Measurements from ENCODE around the gene NKAIN2.

NKAIN2 gene

GRCh38 chr6:124755321-124755720 is 951.7 kb downstream of the NKAIN2 start:
- ChIA-PET CTCF (interaction anchor here (0.6 kb wide), 1 partner anchor 22 kb away, joined by 3 read pairs; no protein-coding TSS in a partner anchor), POLR2A (no interaction called here)
- Histone ChIP-seq H3K27ac (ENCODE audit: extremely low read depth, low read depth, low read length) (no peak overlapping the region), H3K9me3 (ENCODE audit: control insufficient read depth, insufficient read depth, low read depth, low read length) (no peaks in the 10 kb centered on the region), H3K36me3 (ENCODE audit: control insufficient read depth in 2 of 2, insufficient read depth in 1 of 2, low read length in 2 of 2) (no peaks in the 10 kb centered on the region), H3K4me3 (ENCODE audit: low read depth, low read length) (no peak overlapping the region), H3K4me1 (ENCODE audit: control insufficient read depth, insufficient read depth, low read length) (peaks cover 4% of the 10 kb centered on the region; the same call in 1 of the 2 replicates)
- no peak for TF ChIP-seq EGR2 (tag by site-specific recombination; IDR thresholded peaks at IDR 0.05; ENCODE audit: low read depth)
- TF ChIP-seq ZNF580 (tag by site-specific recombination; IDR thresholded peaks at IDR 0.05) = peak; percentile 78
- TF ChIP-seq ZNF146 (tag by site-specific recombination; IDR thresholded peaks at IDR 0.05) = peak; percentile 95

- CTCF ChIA-PET = interaction anchor here (0.5 to 1.6 kb wide), 4 partner anchors 9 to 1426 kb away, joined by 3 to 4 read pairs (median 3); no protein-coding TSS in a partner anchor
- Histone ChIP-seq H3K27ac (ENCODE audit: extremely low read depth, low read depth, low read length) (no peak overlapping the region), H3K9me3 (ENCODE audit: control insufficient read depth, insufficient read depth, low read depth, low read length) (no peaks in the 10 kb centered on the region)
Measured at GRCh38 chr6:124757560-124757959, 953.9 kb downstream of the NKAIN2 start.

GRCh38 chr6:124758663-124759062 is 955.0 kb downstream of the NKAIN2 start:
- POLR2A ChIA-PET = no interaction called here
- H3K9me3 ChIP-seq (ENCODE audit: control insufficient read depth, insufficient read depth, low read depth, low read length) = no peaks in the 10 kb centered on the region
- no peak overlapping the region for H3K4me3 ChIP-seq (ENCODE audit: low read depth, low read length)
- no peak overlapping the region for H3K27ac ChIP-seq (ENCODE audit: extremely low read depth, low read depth, low read length)
- no peak for TF ChIP-seq YY1 (tag by site-specific recombination; IDR thresholded peaks at IDR 0.05)
- TF ChIP-seq ZNF510 (tag by site-specific recombination; IDR thresholded peaks at IDR 0.05; ENCODE audit: insufficient replicate concordance) = peak; percentile 90
- no peak for TF ChIP-seq ZNF530 (tag by site-specific recombination; IDR thresholded peaks at IDR 0.05; ENCODE audit: low read depth)
- TF ChIP-seq ZNF404 (tag by site-specific recombination; IDR thresholded peaks at IDR 0.05) = no peak
- no peaks in the 10 kb centered on the region for H3K36me3 ChIP-seq (ENCODE audit: control insufficient read depth in 2 of 2, insufficient read depth in 1 of 2, low read length in 2 of 2)
- CTCF ChIA-PET = interaction anchor here (0.7 to 1.6 kb wide), 2 partner anchors 8 to 87 kb away, joined by 3 read pairs; no protein-coding TSS in a partner anchor
- H3K4me1 ChIP-seq (ENCODE audit: control insufficient read depth, insufficient read depth, low read length) = peaks cover 4% of the 10 kb centered on the region; the same call in 1 of the 2 replicates

More at GRCh38 chr6:124757560-124757959, 953.9 kb downstream of the NKAIN2 start:
- Histone ChIP-seq H3K4me3 (ENCODE audit: low read depth, low read length) (no peak overlapping the region), H3K4me1 (ENCODE audit: control insufficient read depth, insufficient read depth, low read length) (peaks cover 4% of the 10 kb centered on the region; the same call in 1 of the 2 replicates), H3K36me3 (ENCODE audit: control insufficient read depth in 2 of 2, insufficient read depth in 1 of 2, low read length in 2 of 2) (no peaks in the 10 kb centered on the region)
- TF ChIP-seq OSR2 (tag by site-specific recombination; IDR thresholded peaks at IDR 0.05) (peak; percentile 42; the same call in 1 of the 2 replicates), FEZF1 (tag by site-specific recombination; IDR thresholded peaks at IDR 0.05) (peak; percentile 12; the same call in 1 of the 2 replicates), ZNF704 (tag by site-specific recombination; IDR thresholded peaks at IDR 0.05) (no peak), ZNF558 (tag by site-specific recombination; IDR thresholded peaks at IDR 0.05) (no peak), PRDM6 (tag by site-specific recombination; IDR thresholded peaks at IDR 0.05) (peak; percentile 53)
- POLR2A ChIA-PET = no interaction called here

GRCh38 chr6:124765280-124765679 is 961.6 kb downstream of the NKAIN2 start:
- POLR2A ChIA-PET = no interaction called here

More at GRCh38 chr6:124765280-124765679, 961.6 kb downstream of the NKAIN2 start:
- TF ChIP-seq ZNF521 (tag by site-specific recombination; IDR thresholded peaks at IDR 0.05) (no peak), PRDM2 (tag by site-specific recombination; IDR thresholded peaks at IDR 0.05; ENCODE audit: borderline replicate concordance) (no peak)
- no peak overlapping the region for H3K4me3 ChIP-seq (ENCODE audit: low read depth, low read length)
- H3K4me1 ChIP-seq (ENCODE audit: control insufficient read depth, insufficient read depth, low read length) = peaks cover 25% of the 10 kb centered on the region
- no peak overlapping the region for H3K27ac ChIP-seq (ENCODE audit: extremely low read depth, low read depth, low read length)
- no peaks in the 10 kb centered on the region for H3K36me3 ChIP-seq (ENCODE audit: control insufficient read depth in 2 of 2, insufficient read depth in 1 of 2, low read length in 2 of 2)
- CTCF ChIA-PET = no interaction called here
- no peaks in the 10 kb centered on the region for H3K9me3 ChIP-seq (ENCODE audit: control insufficient read depth, insufficient read depth, low read depth, low read length)
